UCSD-AML1 (cell line): ENCODE data around the gene CASP8.
"Not testable (repeated sequence)": the region's sequence is repeated elsewhere in the genome, so short reads cannot be mapped to it uniquely, and the experiment has no call there.

Source experiments
- DNase-seq: peaks from one replicate; lab custom pipeline; 2025; ENCODE audit not compliant: unreplicated experiment; lab: John Stamatoyannopoulos, UW

CASP8 gene

GRCh38 chr2:201269764-201270163 lies 9.4 kb downstream of the CASP8 start:
- DNase-seq = no peak

- DNase-seq = no peak
Observed at GRCh38 chr2:201270293-201271001, 10.1 kb downstream of the CASP8 start.

GRCh38 chr2:201271917-201272316 lies 11.6 kb downstream of the CASP8 start:
- no peak for DNase-seq

GRCh38 chr2:201273330-201273983 lies 13.1 kb downstream of the CASP8 start:
- no peak for DNase-seq

- no peak for DNase-seq
Observed at GRCh38 chr2:201275069-201275468, 14.7 kb downstream of the CASP8 start.

- no peak for DNase-seq
Observed at GRCh38 chr2:201275990-201276389, 15.7 kb downstream of the CASP8 start.

GRCh38 chr2:201276511-201276910 lies 16.2 kb downstream of the CASP8 start:
- no peak for DNase-seq

GRCh38 chr2:201279079-201279478 lies 18.7 kb downstream of the CASP8 start:
- no peak for DNase-seq

- no peak for DNase-seq
Observed at GRCh38 chr2:201280191-201281040, 20.1 kb downstream of the CASP8 start.

GRCh38 chr2:201285499-201285898 lies 25.2 kb downstream of the CASP8 start:
- DNase-seq = no peak

GRCh38 chr2:201290457-201291148 lies 30.3 kb downstream of the CASP8 start:
- DNase-seq = not testable (repeated sequence)

GRCh38 chr2:201298462-201299052 lies 38.2 kb downstream of the CASP8 start:
- DNase-seq = no peak

GRCh38 chr2:201299929-201300328 lies 39.6 kb downstream of the CASP8 start:
- not testable (repeated sequence) for DNase-seq

- no peak for DNase-seq
Observed at GRCh38 chr2:201307876-201308275, 47.5 kb downstream of the CASP8 start.

GRCh38 chr2:201308914-201309313 lies 48.6 kb downstream of the CASP8 start:
- DNase-seq = no peak

- no peak for DNase-seq
Observed at GRCh38 chr2:201313362-201313761, 53.0 kb downstream of the CASP8 start.

- DNase-seq = no peak
Observed at GRCh38 chr2:201319511-201319910, 59.2 kb downstream of the CASP8 start.

GRCh38 chr2:201320257-201320656 lies 59.9 kb downstream of the CASP8 start:
- DNase-seq = no peak

- no peak for DNase-seq
Observed at GRCh38 chr2:201320701-201321100, 60.4 kb downstream of the CASP8 start.

- no peak for DNase-seq
Observed at GRCh38 chr2:201322772-201323171, 62.4 kb downstream of the CASP8 start.

GRCh38 chr2:201327678-201328077 lies 67.3 kb downstream of the CASP8 start:
- no peak for DNase-seq
